NCI-H2107 treated with DMSO at 0.1 percent for 48 hours (cell line): ENCODE measurements around the gene ACTN2.

Experiments
- DNase-seq: peaks from one replicate; lab custom pipeline; 2025; ENCODE audit not compliant: unreplicated experiment; lab: John Stamatoyannopoulos, UW

The ACTN2 gene

DNA sequence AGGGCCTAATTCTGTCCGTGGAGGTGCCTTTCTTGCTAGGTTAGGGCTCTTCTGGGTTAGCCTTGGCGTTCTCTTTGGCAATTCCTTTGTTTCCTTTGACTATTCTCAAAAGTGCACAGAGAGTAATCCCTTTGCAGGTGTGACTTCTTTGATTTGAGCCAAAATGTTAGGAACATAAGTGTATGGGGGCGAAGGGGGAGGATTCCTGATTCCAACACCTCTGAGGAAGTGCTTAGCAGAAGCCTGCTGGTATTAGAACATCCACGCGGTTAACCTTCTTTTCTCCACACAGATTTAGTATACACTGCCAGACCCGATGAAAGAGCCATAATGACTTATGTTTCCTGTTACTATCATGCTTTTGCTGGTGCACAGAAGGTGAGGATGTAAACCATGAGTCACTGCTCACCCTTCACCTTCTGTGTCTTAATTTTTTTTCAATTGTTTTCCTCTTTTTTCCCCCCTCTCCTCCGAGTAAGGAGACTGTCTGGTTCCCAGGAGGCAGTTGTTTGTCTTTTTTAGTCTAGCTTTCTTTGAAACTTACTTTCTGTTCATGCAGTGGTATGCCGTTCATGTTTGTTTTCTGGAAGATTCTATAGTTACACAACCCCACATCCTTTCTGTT, 48.0 kb downstream of the ACTN2 start:
- no peak for DNase-seq

DNA sequence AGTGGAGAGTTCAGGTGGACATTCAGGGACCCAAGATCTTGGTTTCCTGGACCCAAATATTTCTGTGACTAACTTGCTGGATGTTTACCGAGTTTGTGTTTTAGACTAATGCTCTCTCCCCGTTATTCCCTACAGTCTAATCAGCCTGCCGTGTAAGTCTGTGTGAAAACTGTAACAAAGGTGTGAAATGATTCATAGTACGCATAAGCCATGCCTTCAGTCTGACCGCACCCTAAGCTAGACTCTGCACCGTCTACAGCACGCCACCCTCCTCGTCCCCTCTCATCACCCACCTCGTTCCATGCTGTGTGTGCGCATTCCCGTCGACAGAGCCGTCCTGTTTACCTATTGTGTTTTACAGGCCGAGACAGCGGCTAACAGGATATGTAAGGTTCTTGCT, 50.5 kb downstream of the ACTN2 start:
- DNase-seq: no peak

DNA sequence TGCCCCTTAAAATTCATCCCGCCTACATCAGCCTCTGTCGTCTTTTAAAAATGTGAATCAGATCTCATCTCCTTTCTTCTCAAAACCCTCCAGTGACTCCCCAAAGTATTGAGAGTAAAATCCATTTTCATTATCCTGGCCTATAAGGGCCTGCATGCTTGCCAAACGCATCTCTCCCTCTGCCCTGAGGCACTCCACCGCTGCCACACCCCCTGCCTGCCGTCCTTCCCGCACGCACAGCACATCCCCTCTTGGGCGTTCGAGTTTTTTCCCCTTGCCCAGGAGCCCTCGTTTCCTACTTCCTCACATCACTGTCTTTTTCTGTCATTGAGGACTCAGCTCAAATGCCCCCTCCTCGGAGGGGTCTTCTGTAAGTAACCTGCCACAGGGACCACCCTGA, 55.5 kb downstream of the ACTN2 start:
- DNase-seq: no peak

DNA sequence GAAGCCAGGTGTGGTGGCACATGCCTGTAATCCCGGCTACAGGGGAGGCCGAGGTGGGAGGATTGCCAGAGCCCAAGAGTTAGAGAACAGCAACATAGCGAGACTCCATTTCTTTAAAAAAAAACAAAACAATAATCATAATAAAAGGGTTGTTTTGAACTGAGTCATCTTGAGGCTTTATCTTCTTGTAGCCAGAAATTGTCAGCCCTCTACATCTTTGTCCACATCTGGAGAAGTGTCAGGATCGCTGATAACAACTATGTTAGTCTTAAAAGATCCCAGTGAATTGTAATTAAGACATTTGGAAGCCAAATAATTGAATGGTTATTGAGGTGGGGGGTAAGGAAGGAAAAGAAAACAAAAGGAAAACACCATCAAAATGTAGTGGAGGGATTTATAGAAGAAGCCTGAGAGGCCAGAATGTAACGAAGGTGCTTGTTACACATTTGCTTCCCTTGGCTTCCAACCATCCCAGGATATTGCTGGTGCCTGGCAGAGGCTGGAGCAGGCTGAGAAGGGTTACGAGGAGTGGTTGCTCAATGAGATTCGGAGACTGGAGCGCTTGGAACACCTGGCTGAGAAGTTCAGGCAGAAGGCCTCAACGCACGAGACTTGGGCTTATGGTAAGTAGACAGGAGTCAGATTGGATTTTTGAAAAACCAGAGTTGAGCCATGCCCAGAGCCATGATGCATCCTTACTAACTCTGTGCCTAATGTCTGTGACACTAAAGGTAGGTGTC, 56.3 kb downstream of the ACTN2 start:
- DNase-seq: no peak

DNA sequence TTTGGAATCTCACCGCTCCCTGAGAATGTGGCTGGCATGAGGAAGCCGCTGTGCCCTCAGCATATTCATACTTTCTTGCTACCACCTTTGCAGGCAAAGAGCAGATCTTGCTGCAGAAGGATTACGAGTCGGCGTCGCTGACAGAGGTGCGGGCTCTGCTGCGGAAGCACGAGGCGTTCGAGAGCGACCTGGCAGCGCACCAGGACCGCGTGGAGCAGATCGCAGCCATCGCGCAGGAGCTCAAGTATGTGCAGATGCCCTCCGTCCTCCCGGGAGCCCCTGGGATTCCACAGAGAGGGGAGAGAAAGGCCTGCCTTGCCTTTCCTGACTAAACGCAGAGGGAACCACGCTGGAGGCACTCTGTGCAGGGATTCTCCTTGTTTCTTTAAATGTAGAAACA, 58.2 kb downstream of the ACTN2 start:
- no peak for DNase-seq

DNA sequence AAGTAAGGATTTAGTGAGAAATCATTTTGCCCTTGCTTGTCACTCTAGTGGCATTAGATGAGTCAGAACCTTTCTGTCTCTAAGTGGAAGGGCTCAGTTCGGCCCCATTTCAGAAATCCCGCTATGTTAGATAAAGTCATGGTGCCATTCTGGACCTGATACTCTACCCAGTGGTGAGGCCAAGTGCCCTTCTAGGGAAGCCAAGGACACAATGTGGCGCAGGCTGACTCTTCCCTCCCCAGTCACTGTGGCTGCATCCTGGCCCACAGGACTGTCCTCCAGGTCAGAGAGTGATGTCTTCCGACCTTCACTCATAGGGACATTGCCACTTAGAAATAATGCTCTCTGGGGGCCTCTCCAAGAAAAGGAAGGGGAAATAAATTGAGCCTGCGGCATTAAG, 60.5 kb downstream of the ACTN2 start:
- no peak for DNase-seq

DNA sequence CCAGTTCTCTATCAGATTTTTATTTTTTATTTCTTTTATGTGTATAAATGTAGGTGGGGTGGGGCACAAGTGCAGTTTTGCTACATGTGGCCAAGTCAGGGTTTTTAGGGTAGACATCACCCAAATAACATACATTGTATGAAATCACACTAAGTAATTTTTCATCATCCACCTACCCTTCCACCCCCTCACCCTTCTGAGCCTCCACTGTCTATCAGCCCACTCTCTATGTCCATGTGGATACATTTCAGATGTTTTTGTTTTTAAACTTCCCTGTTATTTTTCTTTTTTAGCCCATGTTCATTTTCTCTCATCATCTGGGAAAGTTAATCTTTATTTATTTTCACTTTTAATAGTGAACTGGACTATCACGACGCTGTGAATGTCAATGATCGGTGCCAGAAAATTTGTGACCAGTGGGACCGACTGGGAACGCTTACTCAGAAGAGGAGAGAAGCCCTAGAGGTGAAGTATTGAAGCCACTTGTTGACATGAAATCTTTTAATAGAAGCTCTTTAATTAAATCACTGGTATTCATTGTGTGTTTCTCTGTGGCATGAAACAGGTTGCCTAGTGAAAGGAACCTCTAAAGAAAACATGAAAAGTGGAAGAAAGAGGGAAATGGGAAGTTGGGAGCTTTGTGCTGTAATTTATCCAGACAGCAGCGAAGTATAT, 61.1 kb downstream of the ACTN2 start:
- no peak for DNase-seq

DNA sequence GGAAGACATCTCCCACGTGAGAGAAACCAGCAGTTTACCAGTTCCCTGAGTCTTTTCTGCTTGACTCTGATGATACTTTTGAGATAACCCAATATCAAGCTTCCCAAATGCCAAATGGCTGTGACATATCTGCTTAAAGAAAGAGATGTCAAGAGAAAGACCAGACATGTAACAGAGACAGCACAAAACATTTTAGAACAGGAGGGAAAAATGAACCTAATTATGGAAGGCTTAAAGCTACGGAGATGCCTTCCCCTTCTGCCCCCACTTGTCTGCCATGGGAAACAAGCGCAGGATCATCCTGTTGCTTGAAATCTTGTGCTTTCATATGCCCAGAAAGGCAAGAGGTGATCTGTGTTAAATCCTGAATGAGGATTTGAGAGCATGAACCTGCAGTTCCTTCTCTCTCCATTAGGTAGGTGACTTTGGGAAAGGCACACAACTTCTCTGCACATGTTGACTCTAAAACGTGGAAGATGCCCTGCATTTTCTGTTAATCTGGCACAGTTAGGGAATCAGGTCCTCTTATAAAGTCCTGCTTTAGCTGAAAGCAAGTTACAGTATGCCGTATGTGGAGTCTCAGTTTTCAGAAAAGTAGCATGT, 62.1 kb downstream of the ACTN2 start:
- no peak for DNase-seq

DNA sequence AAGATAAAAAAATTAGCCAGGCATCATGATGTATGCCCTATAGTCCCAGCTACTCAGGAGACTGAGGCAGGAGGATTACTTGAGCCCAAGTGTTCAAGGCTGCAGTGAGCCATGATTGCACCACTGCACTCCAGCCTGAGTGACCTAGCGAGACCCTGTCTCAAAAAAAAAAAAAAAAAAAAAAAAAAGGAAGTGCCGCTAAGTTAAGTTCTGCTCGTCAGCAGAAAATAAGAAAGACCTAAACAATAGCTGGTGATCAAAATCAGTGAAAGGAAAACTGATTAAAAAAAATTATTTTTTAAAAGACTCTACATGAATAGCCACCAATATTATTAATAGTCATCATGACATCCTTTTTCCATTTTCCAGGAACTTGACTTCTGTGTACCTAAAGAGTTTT, 64.6 kb downstream of the ACTN2 start:
- DNase-seq: no peak

DNA sequence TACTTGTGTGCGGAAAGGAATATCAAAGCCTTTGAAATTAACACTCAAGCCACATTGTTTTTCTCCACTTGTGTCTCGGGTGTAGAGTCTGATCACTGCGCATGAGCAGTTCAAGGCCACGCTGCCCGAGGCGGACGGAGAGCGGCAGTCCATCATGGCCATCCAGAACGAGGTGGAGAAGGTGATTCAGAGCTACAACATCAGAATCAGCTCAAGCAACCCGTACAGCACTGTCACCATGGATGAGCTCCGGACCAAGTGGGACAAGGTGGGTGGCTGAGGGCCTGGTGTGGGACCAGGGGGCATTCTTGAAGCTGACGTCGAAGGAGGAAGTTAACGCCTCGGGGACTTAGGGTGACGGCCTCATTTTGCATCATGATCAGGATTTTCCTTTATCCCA, 65.1 kb downstream of the ACTN2 start:
- DNase-seq: no peak

DNA sequence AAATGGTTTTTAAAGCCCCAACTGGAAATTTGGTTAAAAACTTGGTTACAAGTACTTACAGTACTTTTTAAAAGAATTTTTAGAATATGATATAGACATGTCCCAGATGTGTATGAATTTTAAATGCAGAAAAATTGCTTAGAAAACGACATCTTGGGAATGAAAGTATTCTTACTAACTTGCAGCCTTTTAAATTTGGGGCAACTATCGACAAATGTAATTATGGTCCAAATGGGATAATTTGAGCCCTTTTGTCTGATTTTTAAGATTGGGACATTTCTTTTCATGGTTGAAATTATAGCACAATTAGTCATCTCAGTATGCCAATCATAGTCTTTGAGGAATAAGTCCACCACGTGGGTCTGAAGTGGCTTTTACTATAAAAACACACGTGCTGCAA, 65.6 kb downstream of the ACTN2 start:
- DNase-seq: no peak

DNA sequence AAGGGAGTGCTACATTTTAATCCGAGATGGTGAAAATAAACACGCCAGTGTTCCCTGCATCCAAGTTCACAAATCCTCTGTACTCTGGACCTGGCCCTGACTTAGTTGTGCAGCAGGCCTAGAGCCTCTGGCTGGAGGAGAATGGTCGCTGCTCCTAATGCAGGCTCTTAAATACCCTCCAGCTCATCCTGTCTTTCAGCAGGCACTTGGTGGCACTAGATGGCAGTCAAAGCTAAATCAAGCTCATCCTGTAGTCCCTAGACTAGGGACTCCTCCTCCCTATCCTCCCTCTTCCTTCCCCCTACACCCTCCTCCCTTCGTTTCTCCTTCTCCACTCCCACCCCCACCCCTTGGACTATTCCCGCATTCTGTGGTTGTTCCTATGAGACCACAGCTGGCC, 67.2 kb downstream of the ACTN2 start:
- DNase-seq: peak; percentile 20

DNA sequence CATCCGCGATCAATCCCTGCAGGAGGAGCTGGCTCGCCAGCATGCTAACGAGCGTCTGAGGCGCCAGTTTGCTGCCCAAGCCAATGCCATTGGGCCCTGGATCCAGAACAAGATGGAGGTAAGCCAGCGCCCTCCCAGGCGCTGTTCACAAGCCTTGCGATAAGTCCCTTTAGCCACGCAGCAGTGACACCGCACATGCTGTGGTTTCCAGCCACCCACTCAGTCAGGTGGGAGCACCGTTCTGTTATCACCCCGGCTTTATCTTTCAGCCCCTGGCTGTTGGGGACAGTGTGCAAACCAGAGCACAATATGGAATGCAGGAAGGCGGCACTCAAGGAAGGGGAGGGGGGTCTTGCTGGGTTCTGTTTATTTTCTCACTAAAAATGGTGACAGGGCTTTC, 67.7 kb downstream of the ACTN2 start:
- DNase-seq: no peak

DNA sequence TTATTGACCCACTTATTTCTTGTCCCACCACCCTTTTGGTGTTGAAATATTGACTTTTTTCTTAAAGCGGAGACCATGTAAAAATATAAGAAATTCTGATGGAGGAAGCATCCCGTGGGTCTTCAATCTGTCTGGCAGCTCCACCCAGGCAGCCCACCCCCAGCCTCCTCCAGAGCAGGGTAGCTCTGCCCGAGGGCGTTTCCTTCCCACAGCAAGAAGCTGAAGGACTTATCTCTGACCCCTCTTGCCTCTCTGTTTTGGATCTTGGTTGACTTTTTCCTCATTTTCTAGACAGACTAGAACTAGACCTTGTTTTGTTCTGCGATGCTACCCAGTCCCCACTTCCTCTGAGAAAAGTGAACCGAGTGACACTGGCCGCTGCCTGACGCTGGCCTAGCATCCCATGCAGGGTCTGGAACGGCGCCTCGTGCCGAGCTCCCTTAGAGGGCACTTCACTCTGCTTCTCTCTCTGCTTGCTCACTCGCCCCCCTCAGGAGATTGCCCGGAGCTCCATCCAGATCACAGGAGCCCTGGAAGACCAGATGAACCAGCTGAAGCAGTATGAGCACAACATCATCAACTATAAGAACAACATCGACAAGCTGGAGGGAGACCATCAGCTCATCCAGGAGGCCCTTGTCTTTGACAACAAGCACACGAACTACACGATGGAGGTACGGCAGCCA, 68.4 kb downstream of the ACTN2 start:
- DNase-seq: no peak

DNA sequence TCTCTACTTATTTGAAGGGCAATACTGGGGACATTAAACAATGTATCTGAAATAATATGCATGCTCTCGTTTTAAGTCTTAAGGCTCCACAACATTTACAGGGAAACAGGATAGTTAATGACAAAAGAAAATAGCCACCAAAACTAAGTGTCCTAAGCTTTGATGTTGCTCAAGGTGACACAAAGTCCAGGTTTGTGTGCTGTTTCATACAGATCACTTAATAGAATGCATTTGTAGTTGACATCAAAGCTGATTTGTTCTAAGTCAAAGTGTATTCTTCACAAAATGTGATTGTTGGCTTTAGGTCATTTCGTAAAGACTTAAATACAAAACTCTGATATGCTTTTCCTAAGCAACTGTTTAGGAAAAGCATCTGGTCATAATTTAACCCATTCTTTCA, 71.3 kb downstream of the ACTN2 start:
- no peak for DNase-seq

DNA sequence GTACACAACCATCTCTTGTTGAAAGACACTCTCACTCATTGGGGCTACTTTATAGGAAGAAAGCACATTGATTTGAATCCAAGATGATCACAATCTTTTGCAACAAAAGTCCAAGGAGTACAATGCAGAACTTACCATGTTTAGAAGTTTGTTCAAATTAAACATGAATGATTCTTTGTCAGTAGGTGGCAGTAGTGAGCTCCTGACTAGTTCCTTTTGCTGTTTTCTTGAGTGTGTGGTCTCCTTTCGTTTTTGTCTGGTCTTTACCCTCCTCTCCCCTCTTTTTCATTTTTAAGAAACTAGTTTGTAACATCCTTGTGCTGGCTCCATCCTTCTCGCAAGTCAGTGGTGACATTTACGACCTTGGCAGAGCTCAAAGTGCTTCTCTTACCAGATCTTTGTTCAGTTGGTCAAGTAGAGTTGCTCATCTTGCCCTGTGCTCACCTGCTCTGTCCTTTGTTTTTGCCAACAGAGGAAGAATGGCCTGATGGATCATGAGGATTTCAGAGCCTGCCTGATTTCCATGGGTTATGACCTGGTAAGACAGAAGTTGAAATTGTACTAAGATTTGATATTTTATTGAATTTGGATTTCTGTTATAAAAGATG, 73.1 kb downstream of the ACTN2 start:
- DNase-seq: peak; percentile 38

DNA sequence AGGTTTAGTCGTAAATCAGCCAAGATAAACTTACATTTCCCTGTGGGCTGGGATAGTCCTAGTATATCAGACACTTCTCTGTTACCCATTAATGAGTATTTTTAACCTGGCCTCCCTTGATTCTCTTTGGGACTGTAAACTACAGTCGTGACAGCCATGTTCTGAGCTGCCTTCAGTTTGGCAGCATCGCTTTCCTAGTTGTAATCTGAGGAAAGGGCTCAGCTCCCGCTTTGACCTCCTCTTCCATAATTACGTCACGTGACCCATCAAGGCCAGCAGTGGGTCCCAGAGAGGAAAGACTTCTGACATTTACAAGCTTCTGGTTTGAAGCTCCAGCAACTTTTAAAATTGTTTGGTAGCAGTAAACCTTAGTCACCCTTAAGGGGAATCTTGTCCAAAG, 74.2 kb downstream of the ACTN2 start:
- no peak for DNase-seq

DNA sequence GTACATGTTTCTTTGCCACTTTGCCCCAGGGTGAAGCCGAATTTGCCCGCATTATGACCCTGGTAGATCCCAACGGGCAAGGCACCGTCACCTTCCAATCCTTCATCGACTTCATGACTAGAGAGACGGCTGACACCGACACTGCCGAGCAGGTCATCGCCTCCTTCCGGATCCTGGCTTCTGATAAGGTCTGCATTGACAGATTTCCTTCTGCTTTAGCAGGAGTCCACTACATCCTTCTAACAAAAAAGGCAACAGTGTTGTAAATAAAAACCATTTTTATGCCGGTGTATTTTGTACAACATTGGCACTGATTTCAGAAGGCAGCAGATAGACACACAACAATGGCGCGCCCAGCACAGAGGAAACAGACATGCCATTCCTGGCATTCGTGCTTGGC, 74.7 kb downstream of the ACTN2 start:
- DNase-seq: no peak

DNA sequence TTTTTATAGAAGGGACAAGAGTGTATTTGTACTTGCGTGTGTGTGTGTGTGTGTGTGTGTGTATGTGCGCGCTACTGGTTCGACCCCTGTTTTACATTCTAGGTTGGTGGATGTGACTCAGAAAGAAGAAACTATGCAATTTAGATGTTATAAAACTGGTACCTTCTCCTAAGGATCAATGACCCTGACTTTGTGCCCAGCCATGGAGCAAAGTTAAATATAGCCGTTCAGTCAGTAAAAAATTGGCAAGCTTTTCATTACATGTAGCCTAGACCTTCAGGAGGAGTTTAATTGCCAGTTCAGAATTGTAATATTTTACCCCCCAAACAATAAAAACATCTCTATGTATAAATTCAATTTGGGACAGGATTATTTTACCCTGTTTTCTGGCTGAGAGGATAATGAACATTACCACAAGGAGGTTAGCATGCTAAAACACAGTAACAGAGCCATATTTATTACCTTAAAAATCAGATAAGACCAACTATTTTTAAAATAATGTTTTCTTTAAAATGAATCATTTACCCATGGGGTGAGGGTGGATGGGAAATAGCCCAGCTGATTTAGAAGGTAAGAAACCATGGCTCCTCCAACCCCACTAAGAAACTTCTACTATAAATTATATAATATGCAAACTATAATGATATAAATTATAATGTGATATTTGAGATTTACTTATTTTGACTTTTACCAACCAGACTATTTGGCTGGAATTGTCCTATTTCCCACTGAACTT, 75.3 kb downstream of the ACTN2 start:
- DNase-seq: no peak

DNA sequence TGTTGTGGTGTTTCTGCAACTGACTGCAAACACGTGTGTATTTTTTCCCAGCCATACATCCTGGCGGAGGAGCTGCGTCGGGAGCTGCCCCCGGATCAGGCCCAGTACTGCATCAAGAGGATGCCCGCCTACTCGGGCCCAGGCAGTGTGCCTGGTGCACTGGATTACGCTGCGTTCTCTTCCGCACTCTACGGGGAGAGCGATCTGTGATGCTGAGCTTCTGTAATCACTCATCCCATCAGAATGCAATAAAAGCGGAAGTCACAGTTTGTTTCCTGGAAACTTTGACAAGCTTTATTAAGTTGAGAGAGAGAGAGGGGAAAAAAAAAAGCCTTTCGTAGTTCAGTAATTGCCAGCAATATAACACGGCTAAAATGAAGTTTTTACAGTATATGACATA, 76.1 kb downstream of the ACTN2 start:
- no peak for DNase-seq
